Measurements from ENCODE around the gene CLHC1.
"Not testable (repeated sequence)": the region's sequence is repeated elsewhere in the genome, so short reads cannot be mapped to it uniquely, and the experiment has no call there.

CLHC1 gene

DNA sequence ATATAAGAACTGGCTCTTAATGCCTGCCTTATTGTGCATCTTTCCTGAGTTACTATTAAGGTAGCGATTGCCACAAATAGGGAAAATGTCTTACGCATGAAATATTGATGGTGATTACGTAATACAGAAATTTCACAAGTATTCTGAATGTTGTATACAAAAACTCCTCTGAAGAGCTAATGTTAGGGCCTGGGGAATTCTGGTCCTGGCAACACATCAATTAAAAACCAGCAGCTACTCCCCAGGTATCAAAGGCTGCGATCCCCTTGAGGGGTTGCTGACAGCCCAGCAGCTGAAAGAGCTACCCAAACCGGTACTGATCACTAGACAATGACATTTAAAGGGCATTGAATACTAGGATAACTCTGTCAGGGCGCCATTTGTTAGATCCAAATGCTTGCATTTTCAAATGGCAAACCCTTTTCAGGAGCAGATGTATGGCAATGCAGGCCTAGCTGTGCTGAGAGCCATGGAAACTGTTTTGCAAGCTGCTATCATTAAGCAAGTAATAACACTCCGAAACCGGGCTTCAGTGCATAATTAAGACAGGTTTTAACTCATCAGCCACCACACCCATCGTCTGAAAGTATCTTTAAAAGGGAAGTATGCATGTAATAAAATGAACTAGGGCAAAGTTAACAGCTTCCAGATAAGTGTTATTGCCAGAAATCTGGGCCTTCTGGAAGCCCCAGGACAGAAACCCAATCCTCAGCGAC is 78.4 kb downstream of the CLHC1 start:
- DNase-seq (ENCODE audit: low read depth in 2 of 2), result no peak

DNA sequence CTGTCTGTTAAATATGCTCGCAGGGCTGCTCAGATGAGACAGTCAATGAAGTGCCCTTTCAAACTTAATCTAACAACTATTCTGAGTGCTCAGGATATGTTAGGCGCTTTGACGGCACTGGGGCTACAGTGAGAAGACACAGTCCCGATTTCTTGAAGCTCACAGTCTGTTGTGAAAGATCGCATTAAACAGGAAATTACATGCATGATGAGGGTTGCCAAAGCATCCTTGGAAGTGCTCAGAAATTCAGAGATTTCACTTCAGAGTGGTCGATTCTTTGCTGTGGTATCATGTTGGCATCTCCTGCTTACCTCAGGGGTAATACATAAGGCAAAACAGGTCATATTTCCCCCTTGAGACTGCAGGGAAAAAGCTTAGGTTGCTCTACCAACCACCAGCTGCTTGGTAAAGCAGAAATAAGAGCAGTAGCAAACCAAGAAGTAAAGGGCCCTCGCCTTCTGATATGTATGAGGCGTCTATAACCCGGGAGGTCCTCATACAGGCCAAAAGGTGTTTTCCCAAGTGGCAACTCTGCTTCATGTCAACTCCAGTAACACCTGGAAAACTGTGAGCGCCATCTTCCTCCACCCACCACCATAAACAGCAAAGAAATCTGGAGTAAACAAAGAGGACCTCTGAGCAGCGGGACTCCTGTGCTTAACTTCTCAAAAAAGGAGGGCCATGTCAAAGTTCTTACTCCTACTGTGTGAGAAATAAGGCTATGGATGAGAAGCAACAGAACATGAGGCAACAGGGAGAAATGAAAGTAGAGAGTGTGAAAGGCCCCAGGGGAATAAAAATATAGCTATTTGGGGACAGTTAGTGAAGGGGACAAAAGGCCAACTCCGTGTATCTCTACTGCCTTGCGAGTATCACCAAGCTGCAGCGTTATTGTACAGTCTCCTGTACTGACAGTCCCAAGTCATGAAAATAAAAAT is 79.3 kb downstream of the CLHC1 start:
- DNase-seq (ENCODE audit: low read depth in 2 of 2), result no peak

GRCh38 chr2:55151733-55152433 is 80.2 kb downstream of the CLHC1 start:
- DNase-seq (ENCODE audit: low read depth in 2 of 2), result no peak

DNA sequence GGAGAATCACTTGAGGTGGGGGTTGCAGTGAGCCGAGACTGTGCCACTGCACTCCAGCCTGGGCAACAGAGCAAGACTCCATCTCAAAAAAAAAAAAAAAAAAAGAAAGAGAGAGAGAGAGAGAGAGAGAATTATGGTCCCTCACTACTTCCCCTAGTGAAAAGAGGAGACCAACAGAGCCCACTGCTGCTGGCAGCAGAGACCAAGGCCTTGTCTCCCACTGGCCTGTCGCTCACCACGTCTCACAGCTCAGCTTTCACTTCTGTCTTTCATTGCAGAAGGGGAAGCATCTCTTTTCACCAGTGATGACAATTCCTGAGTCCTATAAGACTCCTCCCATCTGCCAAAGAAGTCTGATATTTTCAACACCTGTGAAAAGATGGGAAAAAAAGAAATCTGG is 81.3 kb downstream of the CLHC1 start:
- no peak for DNase-seq (ENCODE audit: low read depth in 2 of 2)

DNA sequence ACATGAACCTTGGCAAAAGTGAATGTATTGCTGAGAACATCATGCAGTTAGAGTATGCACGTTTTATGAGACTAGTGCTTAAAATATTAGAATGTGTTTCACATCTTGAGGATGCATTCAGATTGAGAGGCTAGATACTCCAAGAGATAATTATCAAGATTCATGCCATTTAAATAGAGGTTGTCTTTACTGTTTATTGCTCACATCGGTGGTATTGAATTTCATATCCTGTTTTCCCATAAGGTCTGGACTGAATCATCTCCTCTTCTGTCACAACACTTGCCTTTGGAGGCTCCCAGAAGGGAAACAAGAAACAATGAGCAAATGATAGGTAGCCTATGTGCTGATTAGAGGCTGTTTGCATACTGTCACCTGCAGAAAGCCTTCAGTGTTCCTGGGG is 83.8 kb downstream of the CLHC1 start:
- DNase-seq (ENCODE audit: low read depth in 2 of 2), result no peak

GRCh38 chr2:55147531-55147930 is 84.6 kb downstream of the CLHC1 start:
- DNase-seq (ENCODE audit: low read depth in 2 of 2), result no peak

GRCh38 chr2:55147041-55147440 is 85.1 kb downstream of the CLHC1 start:
- no peak for DNase-seq (ENCODE audit: low read depth in 2 of 2)

DNA sequence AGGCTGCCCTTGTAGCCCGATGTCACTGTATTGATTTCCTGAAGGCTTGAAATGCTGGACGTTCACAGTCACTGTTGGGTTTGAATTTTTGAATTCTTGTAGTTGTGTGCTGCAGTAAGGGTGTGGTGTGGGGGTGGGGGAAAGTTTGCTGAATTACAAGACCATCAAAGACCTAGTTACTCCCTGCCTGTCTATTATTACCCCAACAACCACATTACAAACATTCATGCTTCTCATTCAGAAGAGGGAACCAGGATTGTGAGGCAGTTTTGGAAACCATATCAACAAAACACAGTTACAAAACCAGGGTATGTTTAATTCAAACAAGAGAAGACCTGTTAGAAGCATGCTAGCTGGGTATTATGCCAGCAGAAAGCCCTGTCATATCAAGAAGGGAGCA is 85.8 kb downstream of the CLHC1 start:
- no peak for DNase-seq (ENCODE audit: low read depth in 2 of 2)

GRCh38 chr2:55144922-55145820 is 86.9 kb downstream of the CLHC1 start:
- DNase-seq (ENCODE audit: low read depth in 2 of 2), result no peak

GRCh38 chr2:55143706-55144105 is 88.4 kb downstream of the CLHC1 start:
- not testable (repeated sequence) for DNase-seq (ENCODE audit: low read depth in 2 of 2)

- DNase-seq (ENCODE audit: low read depth in 2 of 2), result no peak
Observed at GRCh38 chr2:55142518-55142917, 89.6 kb downstream of the CLHC1 start.

DNA sequence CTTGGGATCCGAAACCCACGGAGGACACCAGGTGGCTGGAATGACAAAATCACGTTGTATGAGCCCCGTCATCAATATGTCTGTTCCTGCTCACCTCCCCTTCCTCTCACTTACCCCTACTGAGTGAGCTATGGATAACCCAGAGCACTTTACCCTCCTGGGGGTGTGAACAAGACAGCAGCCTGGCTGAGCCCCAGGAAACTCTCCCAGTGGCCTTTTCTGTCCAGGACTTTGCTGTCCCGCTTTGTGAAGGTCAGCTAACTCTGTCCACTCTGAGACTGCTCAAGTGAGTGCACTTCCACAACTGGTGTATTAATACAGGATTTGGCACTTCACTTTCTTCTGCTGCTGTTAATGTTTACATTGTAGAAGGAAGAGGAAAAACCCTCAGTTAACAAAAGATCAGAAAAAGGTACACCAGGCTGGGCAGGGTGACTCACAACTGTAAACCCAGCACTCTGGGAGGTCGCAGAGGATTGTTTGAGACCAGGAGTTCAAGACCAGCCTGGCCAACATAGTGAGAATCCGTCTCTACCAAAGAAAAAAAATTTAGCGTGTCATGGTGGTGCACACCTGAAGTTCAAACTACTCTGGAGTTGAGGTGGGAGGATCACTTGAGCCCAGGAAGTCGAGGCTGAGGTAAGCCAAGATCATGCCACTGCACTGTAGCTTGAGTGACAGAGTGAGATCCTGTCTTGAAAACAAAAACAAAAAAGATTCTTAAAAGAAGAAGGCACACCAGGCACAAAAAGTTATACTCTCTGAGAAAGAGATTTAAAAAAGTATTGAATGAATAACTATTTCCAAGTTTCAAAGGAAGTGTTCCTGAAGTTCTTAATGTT is 90.3 kb downstream of the CLHC1 start:
- DNase-seq (ENCODE audit: low read depth in 2 of 2), result no peak

GRCh38 chr2:55140316-55141219 is 91.5 kb downstream of the CLHC1 start:
- no peak for DNase-seq (ENCODE audit: low read depth in 2 of 2)

GRCh38 chr2:55139305-55139704 is 92.8 kb downstream of the CLHC1 start:
- DNase-seq (ENCODE audit: low read depth in 2 of 2), result no peak

DNA sequence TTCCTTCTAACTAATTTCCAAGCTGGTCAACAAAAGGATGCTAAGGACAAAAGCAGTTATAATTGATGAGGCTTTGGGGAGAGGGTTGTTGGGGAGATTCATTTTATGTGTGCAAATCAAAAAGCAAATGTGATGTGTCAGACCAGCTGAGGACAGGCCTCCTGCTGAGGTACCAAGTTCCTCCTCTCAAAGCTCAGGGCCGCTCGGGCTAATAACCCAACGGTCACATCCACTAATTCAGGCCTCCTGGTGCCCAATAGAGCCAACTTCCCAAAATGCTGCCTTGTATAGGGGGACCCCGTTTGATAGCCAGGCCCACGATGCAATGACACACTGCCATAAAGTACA is 93.2 kb downstream of the CLHC1 start:
- DNase-seq (ENCODE audit: low read depth in 2 of 2), result no peak

- DNase-seq (ENCODE audit: low read depth in 2 of 2), result no peak
Observed at GRCh38 chr2:55138014-55138881, 93.8 kb downstream of the CLHC1 start.

DNA sequence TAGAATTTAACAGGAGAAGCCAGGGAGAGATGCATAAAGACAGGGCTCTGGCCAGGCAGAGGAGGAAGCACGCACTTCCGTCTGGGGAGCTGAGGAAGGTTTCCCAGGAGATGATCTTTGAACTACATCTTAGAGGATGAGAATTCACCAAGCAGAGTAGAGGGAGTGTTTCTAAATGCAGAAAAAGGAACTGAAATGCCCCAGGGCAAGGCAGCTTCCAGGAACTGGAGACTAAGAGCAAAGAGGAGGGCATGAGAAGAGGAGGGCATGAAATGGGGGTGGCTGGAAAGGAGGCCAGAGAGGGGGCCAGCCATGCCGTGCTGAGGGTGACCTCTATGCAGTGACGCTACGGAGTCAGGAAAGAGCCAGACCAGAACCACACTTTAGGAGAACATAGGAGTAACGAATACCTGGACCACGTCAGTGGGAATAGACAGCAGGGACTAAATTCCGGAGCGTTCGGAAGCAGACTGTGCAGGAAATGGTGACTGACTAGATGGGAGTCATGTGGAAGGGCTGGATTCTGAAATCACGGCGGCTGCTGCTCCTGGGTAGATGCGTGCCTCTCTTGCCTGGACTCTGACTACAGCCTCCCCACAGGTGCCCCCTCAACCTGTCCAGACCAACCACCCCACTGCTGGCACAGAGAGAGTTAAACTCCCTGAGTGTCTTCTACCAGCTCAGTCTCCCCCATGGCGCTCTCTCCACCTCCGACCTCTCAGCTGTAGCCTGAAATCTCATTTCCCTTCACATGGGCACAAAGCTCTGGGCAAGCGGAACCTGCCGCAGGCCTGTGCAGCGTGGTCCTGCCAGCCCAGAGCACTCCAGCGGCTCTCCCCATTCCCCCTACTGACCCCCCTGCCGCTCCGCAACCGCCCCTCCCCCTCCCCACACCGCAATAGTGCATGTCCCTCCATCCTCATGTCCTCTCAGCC is 94.8 kb downstream of the CLHC1 start:
- DNase-seq (ENCODE audit: low read depth in 2 of 2), result no peak

Data from stimulated activated CD8-positive, alpha-beta memory T cell treated with anti-CD3 and anti-CD28 coated beads, Interleukin-7, amount 100 ng/mL, for 4 hours (primary cell).